H9 (cell line): Measurements from ENCODE around the gene PARP8. TPM values are rescaled to one million over a fixed set of nuclear protein-coding genes. Genes with fewer than 3 reads are reported as not detected.

Experiments used
- DNase-seq: peaks from one replicate; pipeline ENCODE4 v3.0.0-alpha.2; 2017
- H2AFZ ChIP-seq: one replicate; pipeline ENCODE4 v1.6.1; 2013; ENCODE audit warnings: mild to moderate bottlenecking, low read length, control low read depth, moderate library complexity
- H2AK5ac ChIP-seq: 2 replicates; pipeline ENCODE4 v1.6.1; 2013; ENCODE audit warnings: low read length, control low read depth, mixed read lengths; ENCODE audit not compliant: insufficient read length
- H2BK120ac ChIP-seq: one replicate; pipeline ENCODE4 v1.6.1; 2013; ENCODE audit warnings: low read depth, mild to moderate bottlenecking, low read length, control low read depth, inconsistent platforms; ENCODE audit not compliant: poor library complexity, severe bottlenecking
- H2BK12ac ChIP-seq: 2 replicates; pipeline ENCODE4 v1.6.1; 2013; ENCODE audit warnings: low read length, control low read depth, mixed read lengths, low read depth; ENCODE audit not compliant: insufficient read length
- H2BK15ac ChIP-seq: 2 replicates; pipeline ENCODE4 v1.6.1; 2013; ENCODE audit warnings: low read depth, low read length, control low read depth
- H2BK20ac ChIP-seq: one replicate; pipeline ENCODE4 v1.6.1; 2013; ENCODE audit warnings: low read depth, mild to moderate bottlenecking, low read length, control low read depth, inconsistent platforms; ENCODE audit not compliant: poor library complexity, severe bottlenecking
- H2BK5ac ChIP-seq: 2 replicates; pipeline ENCODE4 v1.6.1; 2013; ENCODE audit warnings: low read length, control low read depth, mixed read lengths; ENCODE audit not compliant: insufficient read length
- H3K14ac ChIP-seq: 2 replicates; pipeline ENCODE4 v1.6.1; 2013; ENCODE audit warnings: low read length, control low read depth; ENCODE audit not compliant: insufficient read depth
- H3K18ac ChIP-seq: 2 replicates; pipeline ENCODE4 v1.6.1; 2013; ENCODE audit warnings: low read depth, mild to moderate bottlenecking, mixed read lengths, low read length, control low read depth; ENCODE audit not compliant: insufficient read length
- H3K23ac ChIP-seq: 2 replicates; pipeline ENCODE4 v1.6.1; 2013; ENCODE audit warnings: low read length, control low read depth, mixed read lengths, low read depth; ENCODE audit not compliant: insufficient read length
- H3K23me2 ChIP-seq: 2 replicates; pipeline ENCODE4 v1.6.1; 2013; ENCODE audit warnings: low read depth, mild to moderate bottlenecking, mixed read lengths, low read length, control low read depth; ENCODE audit not compliant: insufficient read length, poor library complexity, severe bottlenecking
- H3K27ac ChIP-seq: 2 replicates; pipeline ENCODE4 v1.5.1; 2013; ENCODE audit warnings: low read length, control low read depth, mixed read lengths, low read depth; ENCODE audit not compliant: insufficient read length
- H3K27me3 ChIP-seq: 2 replicates; pipeline ENCODE4 v1.6.1; 2013; ENCODE audit warnings: low read length, control low read depth, inconsistent platforms; ENCODE audit not compliant: insufficient read depth
- H3K4ac ChIP-seq: 2 replicates; pipeline ENCODE4 v1.6.1; 2013; ENCODE audit warnings: low read depth, mild to moderate bottlenecking, control low read depth, inconsistent platforms, low read length, moderate library complexity
- H3K4me1 ChIP-seq: 2 replicates; pipeline ENCODE4 v1.6.1; 2013; ENCODE audit warnings: low read length, control low read depth, inconsistent platforms; ENCODE audit not compliant: insufficient read depth
- H3K4me2 ChIP-seq: 2 replicates; pipeline ENCODE4 v1.6.1; 2013; ENCODE audit warnings: low read length, control low read depth, mixed read lengths; ENCODE audit not compliant: insufficient read length, insufficient read depth
- H3K56ac ChIP-seq: 2 replicates; pipeline ENCODE4 v1.6.1; 2013; ENCODE audit warnings: low read depth, mild to moderate bottlenecking, mixed read lengths, low read length, control low read depth; ENCODE audit not compliant: insufficient read length
- H3K79me1 ChIP-seq: 2 replicates; pipeline ENCODE4 v1.6.1; 2013; ENCODE audit warnings: low read depth, mild to moderate bottlenecking, moderate library complexity, low read length, control low read depth, inconsistent platforms; ENCODE audit not compliant: insufficient read depth, poor library complexity, severe bottlenecking
- H3K79me2 ChIP-seq: 2 replicates; pipeline ENCODE4 v1.6.1; 2013; ENCODE audit warnings: low read length, control low read depth, inconsistent platforms; ENCODE audit not compliant: insufficient read depth
- H3K9ac ChIP-seq: 2 replicates; pipeline ENCODE4 v1.6.1; 2013; ENCODE audit warnings: low read length, control low read depth, mixed read lengths; ENCODE audit not compliant: insufficient read length; ENCODE audit errors: extremely low read depth
- H3K9me3 ChIP-seq: one replicate; pipeline ENCODE4 v1.6.1; 2013; ENCODE audit warnings: low read depth, low read length, inconsistent platforms; ENCODE audit not compliant: control insufficient read depth
- H3T11ph ChIP-seq: one replicate; pipeline ENCODE4 v1.6.1; 2013; ENCODE audit warnings: mild to moderate bottlenecking, low read length, control low read depth, inconsistent platforms
- H4K20me1 ChIP-seq: one replicate; pipeline ENCODE4 v1.6.1; 2013; ENCODE audit not compliant: control insufficient read depth, insufficient read length, insufficient read depth
- H4K5ac ChIP-seq: 2 replicates; pipeline ENCODE4 v1.6.1; 2013; ENCODE audit warnings: low read depth, mild to moderate bottlenecking, mixed read lengths, low read length, control low read depth; ENCODE audit not compliant: insufficient read length
- H4K8ac ChIP-seq: replicated peaks from 2 replicates; pipeline ENCODE4 v1.6.1; 2013; ENCODE audit warnings: low read length, control low read depth, mixed read lengths, low read depth; ENCODE audit not compliant: insufficient read length
- H4K91ac ChIP-seq: 2 replicates; pipeline ENCODE4 v1.6.1; 2013; ENCODE audit warnings: low read depth, mild to moderate bottlenecking, moderate library complexity, mixed read lengths, low read length, control low read depth; ENCODE audit not compliant: insufficient read length
- H3K27ac Mint-ChIP-seq, 3 experiments: 2 replicates in 2 of 3; 3 replicates in 1 of 3; pipeline ENCODE4 v1.8.0; 2020 to 2021; ENCODE audit warnings: mixed read lengths in 3 of 3, mild to moderate bottlenecking in 1 of 3, moderate library complexity in 1 of 3
- H3K27me3 Mint-ChIP-seq: 2 replicates; pipeline ENCODE4 v1.8.0; 2021; ENCODE audit warnings: low read depth, mild to moderate bottlenecking, moderate library complexity, mixed read lengths
- H3K36me3 Mint-ChIP-seq, 3 experiments: 2 replicates in 2 of 3; 3 replicates in 1 of 3; pipeline ENCODE4 v1.8.0; 2020 to 2021; ENCODE audit warnings: low read depth in 3 of 3, mixed read lengths in 3 of 3; ENCODE audit not compliant: insufficient read depth in 1 of 3
- H3K4me1 Mint-ChIP-seq, 2 experiments: 2 replicates each; pipeline ENCODE4 v1.8.0; 2020; ENCODE audit warnings: mixed read lengths in 2 of 2
- H3K4me3 Mint-ChIP-seq, 2 experiments: 2 replicates in 1 of 2; 3 replicates in 1 of 2; pipeline ENCODE4 v1.8.0; 2020 to 2021; ENCODE audit warnings: mild to moderate bottlenecking in 2 of 2, mixed read lengths in 2 of 2, moderate library complexity in 1 of 2
- H3K9me3 Mint-ChIP-seq, 2 experiments: 2 replicates in 1 of 2; 3 replicates in 1 of 2; pipeline ENCODE4 v1.8.0; 2020; ENCODE audit warnings: mild to moderate bottlenecking in 2 of 2, mixed read lengths in 2 of 2, moderate library complexity in 1 of 2
- WGBS: extraction: QIAGEN DNeasy Blood & Tissue Kit; methylation state at CpG from one replicate; pipeline ENCODE4 v1.1.7; 2013; ENCODE audit warnings: missing lambda C conversion rate, low lambda C conversion rate, mixed read lengths; ENCODE audit not compliant: insufficient read length; ENCODE audit errors: extremely low coverage; 5-methylcytosine and 5-hydroxymethylcytosine counted together
- total RNA-seq: library from RNA; stranded (reverse); gene quantifications from 2 replicates; pipeline ENCODE4 v1.2.1, GENCODE V29; 2021
- TF ChIP-seq, protein P1 (sequence below): fragments of 200-600 bp; sonication (generic); conservative IDR thresholded peaks from 3 replicates; pipeline ENCODE4 v1.8.0; 2021; ENCODE audit warnings: antibody characterized with exemption, mild to moderate bottlenecking

The PARP8 gene
- total RNA-seq, 1 experiment from 2014 or later = 34.0 TPM

DNA sequence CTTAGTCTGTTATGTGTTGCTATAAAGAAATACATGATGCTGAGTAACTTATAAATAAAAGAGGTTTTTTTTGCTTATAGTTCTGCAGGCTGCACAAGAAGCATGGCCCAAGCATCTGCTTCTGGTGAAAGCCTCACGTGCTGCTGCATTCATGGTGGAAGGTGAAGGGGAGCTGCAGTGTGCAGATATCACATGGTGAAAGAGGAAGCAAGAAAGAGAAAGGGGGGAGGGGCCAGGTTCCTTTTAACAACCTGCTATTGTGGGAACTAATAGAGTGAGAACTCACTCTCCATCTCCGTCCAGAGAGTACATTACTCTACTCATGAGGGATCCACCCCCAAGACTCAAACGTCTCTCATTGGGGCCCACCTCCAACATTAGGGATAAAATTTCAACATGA lies 12.5 kb upstream of the PARP8 start:
- Histone ChIP-seq H3K27ac (no peak overlapping the region), H4K91ac (no peak overlapping the region), H3K4ac (no peak overlapping the region), H3K4me2 (no peak overlapping the region), H3K79me1 (no peaks in the 10 kb centered on the region), H3K23me2 (no peaks in the 10 kb centered on the region), H3K4me1 (no peaks in the 10 kb centered on the region), H3K9ac (no peak overlapping the region), H3K23ac (no peak overlapping the region), H3K9me3 (no peaks in the 10 kb centered on the region), H2AK5ac (no peak overlapping the region), H2BK12ac (no peak overlapping the region), H4K20me1 (no peaks in the 10 kb centered on the region), H3K79me2 (no peaks in the 10 kb centered on the region; the same call in 1 of the 2 replicates), H2BK15ac (no peak overlapping the region), H3K27me3 (no peaks in the 10 kb centered on the region), H4K8ac (no peak overlapping the region), H2BK5ac (no peak overlapping the region), H3K14ac (no peak overlapping the region), H3T11ph (no peak overlapping the region), H2AFZ (no peak overlapping the region), H3K18ac (no peak overlapping the region), H2BK120ac (no peak overlapping the region), H2BK20ac (no peak overlapping the region), H3K56ac (no peak overlapping the region), H4K5ac (no peak overlapping the region)
- Mint-ChIP-seq H3K4me1 (peaks cover 3 to 5% of the 10 kb centered on the region in 2 experiments; a peak in 3 of 4 replicates), H3K27me3 (peaks cover 2% of the 10 kb centered on the region; the same call in 1 of the 2 replicates), H3K4me3 (no peak overlapping the region), H3K27ac (0 out of 7 replicates have a peak overlapping the region, but pooled peaks of 1 of the 3 experiments have one; percentile 8), H3K36me3 (no peaks in the 10 kb centered on the region), H3K9me3 (no peaks in the 10 kb centered on the region)
- TF ChIP-seq, protein P1, sequence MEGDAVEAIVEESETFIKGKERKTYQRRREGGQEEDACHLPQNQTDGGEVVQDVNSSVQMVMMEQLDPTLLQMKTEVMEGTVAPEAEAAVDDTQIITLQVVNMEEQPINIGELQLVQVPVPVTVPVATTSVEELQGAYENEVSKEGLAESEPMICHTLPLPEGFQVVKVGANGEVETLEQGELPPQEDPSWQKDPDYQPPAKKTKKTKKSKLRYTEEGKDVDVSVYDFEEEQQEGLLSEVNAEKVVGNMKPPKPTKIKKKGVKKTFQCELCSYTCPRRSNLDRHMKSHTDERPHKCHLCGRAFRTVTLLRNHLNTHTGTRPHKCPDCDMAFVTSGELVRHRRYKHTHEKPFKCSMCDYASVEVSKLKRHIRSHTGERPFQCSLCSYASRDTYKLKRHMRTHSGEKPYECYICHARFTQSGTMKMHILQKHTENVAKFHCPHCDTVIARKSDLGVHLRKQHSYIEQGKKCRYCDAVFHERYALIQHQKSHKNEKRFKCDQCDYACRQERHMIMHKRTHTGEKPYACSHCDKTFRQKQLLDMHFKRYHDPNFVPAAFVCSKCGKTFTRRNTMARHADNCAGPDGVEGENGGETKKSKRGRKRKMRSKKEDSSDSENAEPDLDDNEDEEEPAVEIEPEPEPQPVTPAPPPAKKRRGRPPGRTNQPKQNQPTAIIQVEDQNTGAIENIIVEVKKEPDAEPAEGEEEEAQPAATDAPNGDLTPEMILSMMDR = no peak
- no CpG with 5 or more reads among the region's 3 CpGs for WGBS
- no peak for DNase-seq
